Panc1 (cell line): ENCODE measurements around the gene SERPINA4. TPM values are rescaled to one million over a fixed set of nuclear protein-coding genes. Genes with fewer than 3 reads are reported as not detected.

Source experiments
- ATAC-seq: fragments of 200-7000 bp; cut with Tn5 transposase; 2 replicates; pipeline ENCODE4 v1.9.1; 2020; ENCODE audit warnings: mild to moderate bottlenecking, moderate library complexity
- BruUV-seq: library from RNA; stranded (reverse); fragments of 400-500 nt; replicated peaks from 2 replicates; lab custom pipeline; 2021; lab: Mats Ljungman, UMichigan
- CTCF ChIA-PET: fragments of 300-600 bp; sonication (Branson Sonifier 250); formaldehyde crosslinking; loops from one replicate; lab custom pipeline; 2022; ENCODE audit warnings: antibody characterized with exemption; lab: Charles Lee
- POLR2A ChIA-PET: fragments of 300-600 bp; sonication (Branson Sonifier 250); formaldehyde crosslinking; loops from one replicate; lab custom pipeline; 2022; ENCODE audit warnings: antibody characterized with exemption; lab: Charles Lee
- DNase-seq: peaks from one replicate; pipeline ENCODE4 v3.0.0-alpha.2; 2010; ENCODE audit warnings: low read depth, low spot score
- H3K27ac ChIP-seq: 2 replicates; pipeline ENCODE4 v1.5.1; 2011; ENCODE audit warnings: mild to moderate bottlenecking, low read length, inconsistent platforms
- H3K27me3 ChIP-seq: fragments of 200-500 bp; sonication (Bioruptor generic); 2 replicates; pipeline ENCODE4 v1.6.0; 2014; ENCODE audit warnings: low read length, inconsistent platforms; ENCODE audit not compliant: control insufficient read depth, insufficient read depth
- H3K36me3 ChIP-seq: fragments of 200-500 bp; sonication (Bioruptor generic); 2 replicates; pipeline ENCODE4 v1.5.1; 2014; ENCODE audit warnings: inconsistent platforms, mild to moderate bottlenecking, low read length, moderate library complexity; ENCODE audit not compliant: control insufficient read depth, insufficient read depth
- H3K4me1 ChIP-seq: 2 replicates; pipeline ENCODE4 v1.5.1; 2011; ENCODE audit warnings: inconsistent platforms, mild to moderate bottlenecking, low read length, moderate library complexity; ENCODE audit not compliant: control insufficient read depth, insufficient read depth
- H3K4me3 ChIP-seq, 2 experiments: 2 replicates each; pipeline ENCODE4 v1.5.1; 2011 to 2012; ENCODE audit warnings: low read depth in 2 of 2, low read length in 2 of 2, mild to moderate bottlenecking in 2 of 2, inconsistent platforms in 1 of 2, moderate library complexity in 1 of 2
- H3K9me3 ChIP-seq: fragments of 200-500 bp; sonication (Bioruptor generic); 2 replicates; pipeline ENCODE4 v1.5.1; 2014; ENCODE audit warnings: low read depth, mild to moderate bottlenecking, inconsistent platforms, low read length, moderate library complexity; ENCODE audit not compliant: control insufficient read depth, insufficient read depth
- POLR2AphosphoS5 ChIP-seq: IDR thresholded peaks from 2 replicates; pipeline ENCODE4 v1.6.1; 2012; ENCODE audit warnings: mild to moderate bottlenecking, low read depth, low read length, moderate library complexity
- SIN3A ChIP-seq: IDR thresholded peaks from 2 replicates; pipeline ENCODE4 v1.6.1; 2012; ENCODE audit warnings: low read depth, mild to moderate bottlenecking, low read length, moderate library complexity, borderline replicate concordance; ENCODE audit not compliant: insufficient read depth
- TCF7L2 ChIP-seq: IDR thresholded peaks from 2 replicates; pipeline ENCODE4 v1.6.1; 2011; ENCODE audit warnings: mild to moderate bottlenecking, low read depth, low read length, inconsistent platforms
- in situ Hi-C: cut with HindIII; loops from 2 replicates; pipeline ENCODE4 v1.10.0; 2016; ENCODE audit warnings: low sequenced_read_pairs, low pct_unique_long_range_greater_than_20kb
- intact Hi-C: fragments of 100-400 bp; cut with micrococcal nuclease; formaldehyde crosslinking; loops from one replicate; pipeline ENCODE4 v1.10.0; 2022; ENCODE audit not compliant: unreplicated experiment
- total RNA-seq: library from RNA; stranded (reverse); gene quantifications from one replicate; pipeline ENCODE4 v1.2.1, GENCODE V29; 2021; ENCODE audit not compliant: unreplicated experiment
- TF ChIP-seq, protein P1 (sequence below), 2 experiments: IDR thresholded peaks; 2 replicates each; pipeline ENCODE4 v1.6.1; 2011 to 2012; ENCODE audit warnings: low read depth in 2 of 2, control low read depth in 1 of 2, low read length in 1 of 2, mild to moderate bottlenecking in 1 of 2, moderate library complexity in 1 of 2; ENCODE audit not compliant: insufficient read depth in 1 of 2
- TF ChIP-seq, protein P2 (sequence below): fragments of 450-650 bp; IDR thresholded peaks from 2 replicates; pipeline ENCODE4 v1.5.1; 2017; ENCODE audit warnings: mild to moderate bottlenecking

The SERPINA4 gene
- total RNA-seq, 1 experiment from 2014 or later = 0.10 TPM

DNA sequence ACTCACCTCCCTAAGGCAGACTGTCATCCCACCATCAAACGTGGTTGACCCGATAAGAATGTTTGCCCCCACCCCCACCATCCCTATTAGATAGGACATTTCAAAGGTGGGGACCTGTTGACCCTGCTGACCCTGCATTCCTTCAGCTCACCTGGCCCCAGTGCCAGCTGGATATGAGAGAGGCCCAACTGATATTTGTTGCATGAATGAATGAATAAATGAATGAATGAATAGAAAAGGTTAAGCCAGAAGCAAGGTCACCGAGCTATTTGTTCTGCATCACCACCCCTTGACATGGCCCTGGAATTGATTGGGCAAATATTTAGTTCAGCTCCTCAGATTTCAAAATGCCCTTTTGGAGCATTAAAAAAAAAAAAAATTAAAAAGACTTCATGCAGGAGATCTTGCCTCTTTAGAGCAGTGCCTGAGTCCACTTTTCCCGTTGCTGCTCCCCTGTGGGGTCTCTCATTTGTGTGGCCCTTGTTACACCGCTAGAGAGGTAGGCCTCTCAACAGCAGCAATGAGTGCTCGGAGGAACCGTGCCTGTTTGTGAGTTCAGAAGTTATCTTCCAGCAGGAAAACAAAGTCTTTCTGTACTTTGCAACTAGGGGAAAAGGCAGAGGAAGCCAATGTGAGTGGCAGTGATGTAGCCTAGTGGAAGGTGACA lies 11.5 kb downstream of the SERPINA4 start:
- ChIA-PET CTCF (no interaction called here), POLR2A (no interaction called here)
- no peak overlapping the region for H3K27ac ChIP-seq
- ATAC-seq (no peak), DNase-seq (no peak)
- no peak for TF ChIP-seq TCF7L2
- TF ChIP-seq, protein P1, sequence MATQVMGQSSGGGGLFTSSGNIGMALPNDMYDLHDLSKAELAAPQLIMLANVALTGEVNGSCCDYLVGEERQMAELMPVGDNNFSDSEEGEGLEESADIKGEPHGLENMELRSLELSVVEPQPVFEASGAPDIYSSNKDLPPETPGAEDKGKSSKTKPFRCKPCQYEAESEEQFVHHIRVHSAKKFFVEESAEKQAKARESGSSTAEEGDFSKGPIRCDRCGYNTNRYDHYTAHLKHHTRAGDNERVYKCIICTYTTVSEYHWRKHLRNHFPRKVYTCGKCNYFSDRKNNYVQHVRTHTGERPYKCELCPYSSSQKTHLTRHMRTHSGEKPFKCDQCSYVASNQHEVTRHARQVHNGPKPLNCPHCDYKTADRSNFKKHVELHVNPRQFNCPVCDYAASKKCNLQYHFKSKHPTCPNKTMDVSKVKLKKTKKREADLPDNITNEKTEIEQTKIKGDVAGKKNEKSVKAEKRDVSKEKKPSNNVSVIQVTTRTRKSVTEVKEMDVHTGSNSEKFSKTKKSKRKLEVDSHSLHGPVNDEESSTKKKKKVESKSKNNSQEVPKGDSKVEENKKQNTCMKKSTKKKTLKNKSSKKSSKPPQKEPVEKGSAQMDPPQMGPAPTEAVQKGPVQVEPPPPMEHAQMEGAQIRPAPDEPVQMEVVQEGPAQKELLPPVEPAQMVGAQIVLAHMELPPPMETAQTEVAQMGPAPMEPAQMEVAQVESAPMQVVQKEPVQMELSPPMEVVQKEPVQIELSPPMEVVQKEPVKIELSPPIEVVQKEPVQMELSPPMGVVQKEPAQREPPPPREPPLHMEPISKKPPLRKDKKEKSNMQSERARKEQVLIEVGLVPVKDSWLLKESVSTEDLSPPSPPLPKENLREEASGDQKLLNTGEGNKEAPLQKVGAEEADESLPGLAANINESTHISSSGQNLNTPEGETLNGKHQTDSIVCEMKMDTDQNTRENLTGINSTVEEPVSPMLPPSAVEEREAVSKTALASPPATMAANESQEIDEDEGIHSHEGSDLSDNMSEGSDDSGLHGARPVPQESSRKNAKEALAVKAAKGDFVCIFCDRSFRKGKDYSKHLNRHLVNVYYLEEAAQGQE (IDR thresholded peaks at IDR 0.05; ENCODE audit: insufficient read depth in 1 of 2, low read depth in 2 of 2, low read length in 1 of 2) = no peak
- no peak for TF ChIP-seq POLR2AphosphoS5
- TF ChIP-seq, protein P2, sequence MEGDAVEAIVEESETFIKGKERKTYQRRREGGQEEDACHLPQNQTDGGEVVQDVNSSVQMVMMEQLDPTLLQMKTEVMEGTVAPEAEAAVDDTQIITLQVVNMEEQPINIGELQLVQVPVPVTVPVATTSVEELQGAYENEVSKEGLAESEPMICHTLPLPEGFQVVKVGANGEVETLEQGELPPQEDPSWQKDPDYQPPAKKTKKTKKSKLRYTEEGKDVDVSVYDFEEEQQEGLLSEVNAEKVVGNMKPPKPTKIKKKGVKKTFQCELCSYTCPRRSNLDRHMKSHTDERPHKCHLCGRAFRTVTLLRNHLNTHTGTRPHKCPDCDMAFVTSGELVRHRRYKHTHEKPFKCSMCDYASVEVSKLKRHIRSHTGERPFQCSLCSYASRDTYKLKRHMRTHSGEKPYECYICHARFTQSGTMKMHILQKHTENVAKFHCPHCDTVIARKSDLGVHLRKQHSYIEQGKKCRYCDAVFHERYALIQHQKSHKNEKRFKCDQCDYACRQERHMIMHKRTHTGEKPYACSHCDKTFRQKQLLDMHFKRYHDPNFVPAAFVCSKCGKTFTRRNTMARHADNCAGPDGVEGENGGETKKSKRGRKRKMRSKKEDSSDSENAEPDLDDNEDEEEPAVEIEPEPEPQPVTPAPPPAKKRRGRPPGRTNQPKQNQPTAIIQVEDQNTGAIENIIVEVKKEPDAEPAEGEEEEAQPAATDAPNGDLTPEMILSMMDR = no peak
- no peak for TF ChIP-seq SIN3A
- intact Hi-C loops (no loop called here), in situ Hi-C loops (no loop called here)
- H3K4me3 ChIP-seq = no peak overlapping the region
- no peaks in the 10 kb centered on the region for H3K27me3 ChIP-seq
- H3K9me3 ChIP-seq = no peaks in the 10 kb centered on the region
- no peaks in the 10 kb centered on the region; the same call in 1 of the 2 replicates for H3K4me1 ChIP-seq
- no peaks in the 10 kb centered on the region for H3K36me3 ChIP-seq
- BruUV-seq = no TSS peak

DNA sequence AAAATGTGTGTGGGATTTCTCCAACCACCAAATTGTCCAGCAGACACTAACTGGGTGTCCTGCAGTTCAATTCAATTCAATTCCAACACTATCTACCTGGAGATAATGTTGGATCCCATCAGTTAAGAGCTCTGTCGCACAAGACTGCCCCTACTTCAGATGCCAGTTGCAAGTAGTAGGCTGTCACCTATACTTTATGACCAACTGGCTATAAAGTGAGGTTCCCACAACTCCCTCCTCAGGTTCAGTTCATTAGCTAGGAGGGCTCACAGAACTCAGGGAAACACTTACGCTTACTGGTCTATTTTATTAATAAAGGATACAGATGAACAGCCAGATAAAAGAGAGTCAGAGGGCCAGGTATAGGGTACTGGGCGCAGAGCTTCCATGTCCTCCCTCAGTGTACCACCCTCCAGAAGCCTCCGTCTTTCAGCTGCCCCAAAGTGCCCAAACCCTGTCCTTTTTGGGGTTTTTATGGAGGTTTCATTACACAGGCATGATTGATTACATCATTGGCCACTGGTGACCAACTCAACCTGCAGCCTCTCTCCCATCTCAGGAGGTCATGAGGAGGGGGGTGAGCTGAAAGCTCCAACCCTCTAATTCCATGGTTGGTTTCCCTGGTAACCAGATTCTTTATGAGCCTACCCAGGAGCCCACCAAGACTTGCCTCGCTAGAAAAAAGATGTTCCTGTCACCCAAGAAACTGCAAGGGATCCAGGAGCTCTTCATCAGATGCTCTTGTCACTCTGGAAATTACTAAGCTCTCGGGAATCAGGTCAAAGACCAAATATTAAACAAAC lies 12.4 kb downstream of the SERPINA4 start:
- no peaks in the 10 kb centered on the region for H3K36me3 ChIP-seq
- BruUV-seq = no TSS peak
- H3K27me3 ChIP-seq = no peaks in the 10 kb centered on the region
- no peaks in the 10 kb centered on the region for H3K9me3 ChIP-seq
- in situ Hi-C loops (no loop called here), intact Hi-C loops (no loop called here)
- H3K4me3 ChIP-seq = no peak overlapping the region
- no peak for DNase-seq
- POLR2A ChIA-PET = no interaction called here
- CTCF ChIA-PET = no interaction called here
- H3K27ac ChIP-seq = no peak overlapping the region
- H3K4me1 ChIP-seq = no peaks in the 10 kb centered on the region; the same call in 1 of the 2 replicates
- TF ChIP-seq POLR2AphosphoS5 = no peak
- TF ChIP-seq SIN3A = no peak
- ATAC-seq = no peak

GRCh38 chr14:94574336-94574735 lies 13.1 kb downstream of the SERPINA4 start:
- H3K27me3 ChIP-seq = no peaks in the 10 kb centered on the region
- H3K9me3 ChIP-seq = no peaks in the 10 kb centered on the region
- CTCF ChIA-PET = no interaction called here
- H3K27ac ChIP-seq = no peak overlapping the region
- TF ChIP-seq, protein P2 = no peak
- no peak for TF ChIP-seq POLR2AphosphoS5
- no peak for TF ChIP-seq SIN3A
- TF ChIP-seq, protein P1 (IDR thresholded peaks at IDR 0.05; ENCODE audit: insufficient read depth in 1 of 2, low read depth in 2 of 2, low read length in 1 of 2) = no peak
- no peak for TF ChIP-seq TCF7L2
- no TSS peak for BruUV-seq
- no peaks in the 10 kb centered on the region for H3K36me3 ChIP-seq
- no peaks in the 10 kb centered on the region; the same call in 1 of the 2 replicates for H3K4me1 ChIP-seq
- in situ Hi-C loops = no loop called here
- POLR2A ChIA-PET = no interaction called here
- no peak overlapping the region for H3K4me3 ChIP-seq
- DNase-seq = no peak
- ATAC-seq = no peak
- intact Hi-C loops = no loop called here
